ENCODE results near the gene CERKL.
"Not testable (repeated sequence)": the region's sequence is repeated elsewhere in the genome, so short reads cannot be mapped to it uniquely, and the experiment has no call there.

Gene CERKL, protein sequence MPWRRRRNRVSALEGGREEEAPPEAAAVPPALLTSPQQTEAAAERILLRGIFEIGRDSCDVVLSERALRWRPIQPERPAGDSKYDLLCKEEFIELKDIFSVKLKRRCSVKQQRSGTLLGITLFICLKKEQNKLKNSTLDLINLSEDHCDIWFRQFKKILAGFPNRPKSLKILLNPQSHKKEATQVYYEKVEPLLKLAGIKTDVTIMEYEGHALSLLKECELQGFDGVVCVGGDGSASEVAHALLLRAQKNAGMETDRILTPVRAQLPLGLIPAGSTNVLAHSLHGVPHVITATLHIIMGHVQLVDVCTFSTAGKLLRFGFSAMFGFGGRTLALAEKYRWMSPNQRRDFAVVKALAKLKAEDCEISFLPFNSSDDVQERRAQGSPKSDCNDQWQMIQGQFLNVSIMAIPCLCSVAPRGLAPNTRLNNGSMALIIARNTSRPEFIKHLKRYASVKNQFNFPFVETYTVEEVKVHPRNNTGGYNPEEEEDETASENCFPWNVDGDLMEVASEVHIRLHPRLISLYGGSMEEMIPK

DNA sequence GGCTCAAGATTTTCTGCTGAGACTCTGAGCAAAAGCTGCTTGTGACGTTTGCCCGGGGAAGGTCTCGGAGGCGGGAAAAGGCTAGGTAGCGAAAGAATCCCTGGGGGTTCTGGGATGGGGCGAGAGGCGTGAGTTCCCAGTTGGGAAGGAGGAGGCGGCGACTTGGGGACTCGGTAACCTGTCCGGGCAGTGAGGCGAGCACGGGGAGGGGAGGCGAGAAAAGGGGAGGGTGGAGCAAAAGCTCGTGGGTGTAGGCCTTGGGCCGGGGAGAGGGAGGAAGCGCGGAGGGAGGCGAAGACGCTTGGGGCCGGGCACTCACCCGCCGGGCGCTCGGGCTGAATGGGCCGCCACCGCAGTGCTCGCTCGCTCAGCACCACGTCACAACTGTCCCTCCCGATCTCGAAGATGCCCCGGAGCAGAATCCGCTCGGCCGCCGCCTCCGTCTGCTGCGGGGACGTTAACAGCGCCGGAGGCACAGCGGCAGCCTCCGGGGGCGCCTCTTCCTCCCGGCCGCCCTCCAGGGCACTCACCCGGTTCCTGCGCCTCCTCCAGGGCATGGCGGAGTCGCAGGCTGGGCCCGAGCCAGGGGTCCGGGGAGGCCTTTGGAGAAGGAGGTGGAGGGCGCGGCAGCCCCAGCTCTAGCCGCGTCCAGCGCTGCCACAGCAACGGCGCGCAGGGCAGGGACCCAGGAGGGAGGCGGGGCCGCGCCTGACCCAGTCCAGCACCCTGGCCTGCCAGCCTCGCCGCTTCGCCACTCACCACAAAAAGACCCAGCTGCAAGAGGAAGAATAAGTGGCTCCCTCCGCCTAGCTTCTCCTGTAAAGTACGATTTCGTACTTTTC, at the start of gene CERKL:
CERKL (minus strand) TSS at position 656 of the 842 bp plus-strand sequence; CDS start at position 557, 99 bp downstream.
- TF ChIP-seq, protein P1, sequence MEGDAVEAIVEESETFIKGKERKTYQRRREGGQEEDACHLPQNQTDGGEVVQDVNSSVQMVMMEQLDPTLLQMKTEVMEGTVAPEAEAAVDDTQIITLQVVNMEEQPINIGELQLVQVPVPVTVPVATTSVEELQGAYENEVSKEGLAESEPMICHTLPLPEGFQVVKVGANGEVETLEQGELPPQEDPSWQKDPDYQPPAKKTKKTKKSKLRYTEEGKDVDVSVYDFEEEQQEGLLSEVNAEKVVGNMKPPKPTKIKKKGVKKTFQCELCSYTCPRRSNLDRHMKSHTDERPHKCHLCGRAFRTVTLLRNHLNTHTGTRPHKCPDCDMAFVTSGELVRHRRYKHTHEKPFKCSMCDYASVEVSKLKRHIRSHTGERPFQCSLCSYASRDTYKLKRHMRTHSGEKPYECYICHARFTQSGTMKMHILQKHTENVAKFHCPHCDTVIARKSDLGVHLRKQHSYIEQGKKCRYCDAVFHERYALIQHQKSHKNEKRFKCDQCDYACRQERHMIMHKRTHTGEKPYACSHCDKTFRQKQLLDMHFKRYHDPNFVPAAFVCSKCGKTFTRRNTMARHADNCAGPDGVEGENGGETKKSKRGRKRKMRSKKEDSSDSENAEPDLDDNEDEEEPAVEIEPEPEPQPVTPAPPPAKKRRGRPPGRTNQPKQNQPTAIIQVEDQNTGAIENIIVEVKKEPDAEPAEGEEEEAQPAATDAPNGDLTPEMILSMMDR (conservative IDR thresholded peaks at IDR 0.05; ENCODE audit: low read length), result no peak
- peak within 1 kb of the TSS; percentile 52 for H3K4me3 ChIP-seq (ENCODE audit: low read length)
- peak; percentile 6 for DNase-seq (ENCODE audit: low read depth)

DNA sequence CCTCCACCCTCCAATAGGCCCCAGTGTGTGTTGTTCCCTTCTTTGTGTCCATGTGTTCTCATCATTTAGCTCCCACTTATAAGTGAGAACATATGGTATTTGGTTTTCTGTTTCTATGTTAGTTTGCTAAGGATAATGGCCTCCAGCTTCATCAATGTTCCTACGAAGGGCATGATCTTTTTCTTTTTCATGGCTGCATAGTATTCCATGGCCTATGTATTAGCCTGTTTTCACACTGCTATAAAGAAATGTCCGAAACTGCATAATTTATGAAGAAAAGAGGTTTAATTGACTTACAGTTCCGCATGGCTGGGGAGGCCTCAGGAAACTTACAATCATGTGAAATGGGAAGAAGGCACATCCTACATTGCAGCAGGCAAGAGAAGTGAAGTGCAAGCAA, 45.6 kb upstream of the CERKL start:
- DNase-seq (ENCODE audit: low read depth); H3K4me3 ChIP-seq (ENCODE audit: low read length): not testable (repeated sequence)

DNA sequence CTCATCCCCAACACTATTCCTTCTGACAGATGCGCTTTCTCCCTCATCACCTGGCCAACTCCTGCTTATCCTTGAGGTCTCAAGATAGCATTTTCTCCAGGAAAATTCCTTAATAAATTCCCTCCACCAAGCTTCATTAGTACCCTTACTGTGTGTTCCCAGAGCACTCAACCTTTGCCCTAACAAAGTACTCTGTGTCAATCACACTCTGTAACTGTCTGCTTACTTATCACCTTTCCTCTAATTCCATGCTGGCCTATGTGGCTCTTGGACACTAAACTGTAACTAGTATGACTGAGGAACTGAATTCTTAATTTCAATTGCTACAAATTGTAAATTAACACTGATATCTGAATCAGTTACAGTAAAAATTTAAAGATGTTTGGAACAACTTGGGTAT, 41.3 kb upstream of the CERKL start:
- TF ChIP-seq, protein P1 (conservative IDR thresholded peaks at IDR 0.05; ENCODE audit: low read length), result no peak
- no peak overlapping the region for H3K4me3 ChIP-seq (ENCODE audit: low read length)
- no peak for DNase-seq (ENCODE audit: low read depth)

DNA sequence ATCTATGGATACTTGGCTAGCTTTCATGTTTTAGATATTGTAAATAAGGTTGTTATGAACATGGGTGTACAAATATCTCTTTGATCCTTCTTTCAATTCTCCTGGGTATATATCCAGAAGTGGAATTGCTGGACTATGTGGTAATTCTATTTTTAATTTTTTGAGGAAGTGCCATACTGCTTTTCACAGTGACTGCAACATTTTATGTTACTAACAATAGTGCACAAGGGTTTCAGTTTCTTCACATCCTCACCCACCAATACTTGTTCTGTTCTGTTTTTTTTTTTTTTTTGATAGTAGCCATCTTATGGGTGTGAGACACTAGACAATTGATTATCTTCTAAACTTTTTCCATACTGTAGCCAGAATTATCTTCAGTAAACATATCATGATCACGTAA, 40.7 kb upstream of the CERKL start:
- TF ChIP-seq, protein P1 (conservative IDR thresholded peaks at IDR 0.05; ENCODE audit: low read length), result no peak
- DNase-seq (ENCODE audit: low read depth), result no peak
- no peak overlapping the region for H3K4me3 ChIP-seq (ENCODE audit: low read length)

DNA sequence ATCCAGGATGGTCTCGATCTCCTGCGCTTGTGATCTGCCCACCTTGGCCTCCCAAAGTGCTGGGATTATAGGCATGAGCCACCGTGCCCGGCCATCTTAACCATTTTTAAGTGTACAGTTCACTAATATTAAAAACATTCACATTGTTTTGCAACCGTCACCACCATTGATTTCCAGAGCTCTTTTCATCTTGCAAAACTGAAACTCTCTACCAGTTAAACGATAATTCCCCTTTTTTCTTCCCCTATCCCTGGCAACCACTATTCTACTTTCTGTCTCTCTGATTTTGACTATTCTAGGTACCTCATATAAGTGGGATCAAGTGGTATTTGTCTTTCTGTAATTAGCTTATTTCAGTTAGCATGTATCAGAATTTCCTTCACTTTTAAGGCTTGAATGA, 40.2 kb upstream of the CERKL start:
- TF ChIP-seq, protein P1 (conservative IDR thresholded peaks at IDR 0.05; ENCODE audit: low read length), result no peak
- H3K4me3 ChIP-seq (ENCODE audit: low read length), result no peak overlapping the region
- no peak for DNase-seq (ENCODE audit: low read depth)

DNA sequence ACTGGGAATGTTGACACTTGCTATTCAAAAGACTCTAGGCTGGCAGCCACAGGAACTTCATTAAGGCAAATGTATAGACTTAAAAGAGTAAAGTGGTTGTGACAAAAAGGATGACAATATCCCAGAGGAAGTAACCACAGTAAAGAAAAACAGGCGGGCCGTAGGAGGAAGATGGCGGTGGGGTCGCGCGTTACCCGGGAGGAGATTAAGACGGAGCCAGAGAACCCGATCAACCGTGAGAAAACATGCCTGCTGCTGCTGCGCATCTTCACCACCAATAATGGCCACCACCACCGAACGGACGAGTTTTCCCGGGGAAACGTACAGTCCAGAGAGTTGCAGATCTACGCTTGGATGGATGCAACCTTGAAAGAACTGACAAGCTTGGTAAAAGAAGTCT, 37.4 kb upstream of the CERKL start:
- TF ChIP-seq, protein P1 (conservative IDR thresholded peaks at IDR 0.05; ENCODE audit: low read length), result no peak
- H3K4me3 ChIP-seq (ENCODE audit: low read length), result no peak overlapping the region
- no peak for DNase-seq (ENCODE audit: low read depth)

DNA sequence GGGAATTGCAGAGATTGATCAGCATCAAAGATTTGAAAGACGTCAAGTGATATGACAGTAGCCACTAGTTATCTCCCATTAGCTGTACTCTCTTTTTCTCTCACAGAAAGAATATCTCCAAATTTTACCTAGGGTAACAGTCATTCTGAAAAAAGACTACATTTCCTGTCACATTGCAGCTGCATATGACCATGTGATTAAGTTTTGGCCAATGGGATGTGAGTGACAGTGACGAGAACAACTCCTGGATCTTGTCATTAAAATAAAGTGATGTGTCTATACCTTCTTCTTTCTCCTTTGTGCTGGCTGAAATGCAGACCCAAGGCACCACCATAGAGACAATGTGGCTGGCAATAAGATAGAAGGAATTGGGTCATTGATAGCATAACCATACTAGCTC, 34.0 kb upstream of the CERKL start:
- H3K4me3 ChIP-seq (ENCODE audit: low read length), result no peak overlapping the region
- no peak for DNase-seq (ENCODE audit: low read depth)
- TF ChIP-seq, protein P1 (conservative IDR thresholded peaks at IDR 0.05; ENCODE audit: low read length), result no peak

Data from AG10803 (cell line).